ENCODE data around the gene PAPPA2.

DNA sequence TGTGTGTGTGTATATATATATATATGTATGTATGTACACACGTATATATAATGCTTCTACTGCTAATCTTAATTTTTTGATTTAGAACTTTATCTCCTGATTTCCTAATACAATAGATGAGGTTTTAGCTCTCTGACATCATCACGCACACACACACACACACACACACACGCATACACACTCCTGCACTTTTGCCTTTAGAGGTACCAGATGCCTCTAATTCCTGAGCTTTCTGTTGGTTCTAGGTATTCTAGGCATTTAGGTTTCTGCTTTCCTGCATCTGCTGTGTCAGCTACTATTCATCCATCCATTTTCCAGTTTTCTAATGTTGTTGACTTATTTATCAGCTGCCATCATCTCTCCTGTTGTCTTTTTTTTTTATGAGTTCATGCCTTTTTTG lies 353.3 kb downstream of the PAPPA2 start:
- no peak for TF ChIP-seq CTCF (IDR thresholded peaks at IDR 0.05)
- TF ChIP-seq POLR2A (IDR thresholded peaks at IDR 0.05; ENCODE audit: low read depth): no peak
- TF ChIP-seq EP300 (IDR thresholded peaks at IDR 0.05): no peak

Measured in esophagus muscularis mucosa (tissue), 4 donors.